ENCODE data around the gene GDPD5.

DNA sequence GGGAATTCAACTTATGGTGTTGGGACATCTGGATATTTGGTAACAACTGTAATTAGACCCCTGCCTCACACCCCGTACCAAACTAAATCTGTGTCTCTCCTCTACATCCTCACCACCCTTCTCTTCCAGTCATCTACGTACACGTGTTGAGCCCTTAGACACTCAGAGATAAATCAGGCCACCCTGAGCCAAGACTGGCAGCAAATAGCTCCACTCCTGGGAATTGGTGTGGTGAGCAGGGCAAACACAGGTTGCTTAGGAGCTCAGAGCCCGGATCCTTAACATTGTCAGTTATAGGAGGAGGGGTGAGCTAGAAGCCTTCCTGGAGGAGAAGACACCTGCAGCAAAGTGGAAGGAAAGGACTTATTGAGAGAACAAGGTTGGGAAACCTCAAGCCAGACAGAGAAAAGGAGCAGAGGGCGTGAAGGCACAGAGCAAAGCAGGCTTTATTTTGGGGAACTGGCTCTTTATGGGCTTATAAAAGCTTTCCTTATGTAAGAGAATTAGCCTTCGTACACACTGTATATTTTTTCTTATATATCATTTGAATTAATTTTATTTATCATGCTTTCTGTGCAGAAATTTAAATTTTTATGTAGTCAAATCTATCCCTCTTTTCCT, 55.8 kb downstream of the GDPD5 start:
- TF ChIP-seq POLR2A (IDR thresholded peaks at IDR 0.05) (no peak), CTCF (IDR thresholded peaks at IDR 0.05) (no peak), POLR2AphosphoS5 (IDR thresholded peaks at IDR 0.05) (no peak), EP300 (IDR thresholded peaks at IDR 0.05) (no peak)
